GM21786 (cell line): ENCODE results near the gene ATP2C2.

Source experiments
- ATAC-seq: cut with Tn5 transposase; IDR thresholded peaks from one replicate; pipeline ENCODE4 v1.9.1; 2021; ENCODE audit not compliant: unreplicated experiment

ATP2C2 gene

GRCh38 chr16:84486551-84487235, 118.4 kb downstream of the ATP2C2 start:
- ATAC-seq, result no peak

DNA sequence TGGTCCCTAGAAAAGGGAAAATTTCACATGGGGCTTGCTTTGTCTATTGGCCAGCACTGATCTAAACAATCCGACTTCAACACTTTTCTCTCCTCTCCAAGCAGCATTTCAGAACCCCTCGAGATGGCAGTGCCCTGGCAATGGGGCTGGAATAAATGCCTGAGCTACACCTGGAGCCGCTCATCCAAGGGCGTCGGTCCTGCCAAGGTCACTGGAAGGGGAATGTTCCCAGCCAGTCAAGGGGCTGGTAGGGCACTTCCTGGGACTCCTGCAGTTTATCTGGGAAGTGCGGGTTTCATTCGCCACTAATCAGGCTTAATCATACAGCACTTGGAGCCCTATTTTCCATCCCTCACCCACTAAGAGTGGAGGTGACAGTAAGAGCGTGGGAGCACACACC, 119.0 kb downstream of the ATP2C2 start:
- no peak for ATAC-seq

DNA sequence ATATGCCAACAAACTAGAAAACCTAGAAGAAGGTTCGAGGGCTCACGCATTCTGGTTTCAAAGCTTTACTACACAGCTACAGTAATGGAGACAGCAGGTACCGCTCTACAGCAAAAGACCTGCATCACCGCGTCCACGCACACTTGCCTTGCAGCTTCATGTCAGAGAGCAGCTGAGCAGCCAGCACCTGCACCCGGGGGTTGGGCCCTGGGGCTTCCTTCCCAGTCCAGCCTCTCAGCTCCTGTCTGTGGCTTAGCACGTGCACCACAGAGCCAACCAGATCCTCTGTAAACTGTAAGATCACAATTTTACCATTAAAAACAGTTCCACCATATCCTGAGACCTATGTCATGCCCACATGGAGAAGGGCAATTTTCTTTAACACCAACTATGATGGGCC, 120.8 kb downstream of the ATP2C2 start:
- ATAC-seq, result no peak

- ATAC-seq, result no peak
These were observed 127.2 kb downstream of the ATP2C2 start for GRCh38 chr16:84495506-84495905.

DNA sequence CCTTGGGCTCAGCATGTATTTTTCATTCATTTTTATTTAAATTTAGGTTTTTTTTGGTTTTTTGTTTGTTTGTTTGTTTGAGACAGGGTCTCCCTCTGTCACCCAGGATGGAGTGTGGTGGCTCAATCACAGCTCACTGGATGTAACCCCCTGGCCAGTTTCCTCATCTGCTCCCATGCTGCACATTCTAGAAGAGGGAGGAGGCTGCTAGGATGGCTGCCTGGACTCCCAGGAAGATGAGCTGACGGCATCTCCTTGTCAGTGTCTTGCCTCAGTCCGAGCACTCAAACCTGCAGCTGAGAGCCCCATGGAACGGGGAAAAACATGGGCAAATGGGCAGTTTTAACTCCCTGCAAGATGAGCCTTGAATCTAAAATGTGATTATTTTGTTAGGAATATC, 128.7 kb downstream of the ATP2C2 start:
- no peak for ATAC-seq

- no peak for ATAC-seq
These were observed 129.3 kb downstream of the ATP2C2 start for GRCh38 chr16:84497418-84498222.

- ATAC-seq, result no peak
These were observed 129.9 kb downstream of the ATP2C2 start for GRCh38 chr16:84498223-84498610.

- ATAC-seq, result no peak
These were observed 130.7 kb downstream of the ATP2C2 start for GRCh38 chr16:84498859-84499620.

- ATAC-seq, result no peak
These were observed 131.3 kb downstream of the ATP2C2 start for GRCh38 chr16:84499638-84500037.

- ATAC-seq, result no peak
These were observed 132.2 kb downstream of the ATP2C2 start for GRCh38 chr16:84500531-84500930.

- ATAC-seq, result no peak
These were observed 132.9 kb downstream of the ATP2C2 start for GRCh38 chr16:84501077-84501735.

- ATAC-seq, result no peak
These were observed 133.7 kb downstream of the ATP2C2 start for GRCh38 chr16:84502075-84502474.

DNA sequence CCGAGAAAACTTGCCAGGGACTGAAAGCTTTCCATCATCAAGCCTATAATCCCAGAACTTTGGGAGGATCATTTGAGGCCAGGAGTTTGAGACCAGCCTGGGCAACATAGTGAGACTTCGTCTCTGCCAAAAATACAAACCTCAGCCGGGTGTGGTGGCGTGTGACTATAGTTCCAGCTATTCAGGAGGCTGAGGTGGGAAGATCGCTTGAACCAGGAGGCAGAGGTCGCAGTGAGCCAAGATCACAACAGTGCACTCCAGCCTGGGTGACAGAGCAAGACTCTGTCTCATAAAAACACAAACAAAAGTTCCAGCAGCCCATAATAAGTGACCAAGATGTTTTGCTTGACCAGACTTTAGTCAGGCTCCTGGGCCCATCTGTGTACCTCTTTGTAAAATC, 134.2 kb downstream of the ATP2C2 start:
- ATAC-seq, result no peak

GRCh38 chr16:84503751-84504395, 135.5 kb downstream of the ATP2C2 start:
- no peak for ATAC-seq

GRCh38 chr16:84504420-84505248, 136.3 kb downstream of the ATP2C2 start, which contains the start of gene MEAK7:
TSS of gene MEAK7 (minus strand) at chr16:84504659. CDS start at chr16:84498086, 6,573 bp downstream.
- peak; percentile 93 for ATAC-seq

DNA sequence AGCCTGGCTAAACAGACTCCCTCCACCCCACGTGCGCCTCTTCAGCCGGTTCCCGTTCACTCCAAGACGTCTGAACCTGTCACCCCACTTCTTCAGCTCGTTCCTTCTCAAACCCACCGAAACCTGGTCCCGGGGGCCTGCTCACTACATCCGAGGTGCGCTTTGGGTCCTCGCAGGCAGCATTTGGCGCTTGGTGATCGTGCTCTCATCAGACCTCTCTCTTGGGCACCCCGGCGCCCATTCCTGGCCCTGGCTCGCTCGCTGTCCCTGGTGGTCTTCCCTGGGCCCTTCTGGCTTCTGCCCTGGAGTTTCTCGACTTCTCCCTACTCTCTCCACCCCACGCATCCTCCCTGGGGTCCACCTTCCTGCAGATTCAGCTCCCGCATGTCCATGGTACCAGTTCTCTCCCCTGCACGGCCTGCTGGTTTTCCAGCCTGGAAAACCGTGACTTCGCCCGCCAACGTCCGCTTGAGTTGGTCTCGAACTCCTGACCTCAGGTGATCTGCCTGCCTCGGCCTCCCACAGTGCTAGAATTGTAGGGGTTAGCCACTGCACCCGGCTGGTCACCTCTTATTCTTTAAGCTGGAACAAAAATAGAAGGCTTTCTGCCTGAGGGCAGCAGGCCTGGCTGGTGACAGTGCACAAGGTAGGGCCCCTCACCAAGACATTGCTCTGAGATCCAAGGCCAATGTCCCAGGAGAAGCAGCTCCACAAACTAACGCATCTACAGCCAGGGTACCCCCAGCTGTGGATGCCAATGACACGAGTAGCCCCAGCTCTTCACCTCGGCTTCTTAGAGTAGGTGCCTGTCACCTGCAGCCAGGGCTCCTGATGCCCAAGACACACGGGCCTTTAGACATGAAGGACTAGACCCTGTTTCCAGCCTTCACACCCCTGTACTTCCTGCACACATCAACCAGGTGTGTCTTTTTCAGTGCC, 137.2 kb downstream of the ATP2C2 start:
- no peak for ATAC-seq

DNA sequence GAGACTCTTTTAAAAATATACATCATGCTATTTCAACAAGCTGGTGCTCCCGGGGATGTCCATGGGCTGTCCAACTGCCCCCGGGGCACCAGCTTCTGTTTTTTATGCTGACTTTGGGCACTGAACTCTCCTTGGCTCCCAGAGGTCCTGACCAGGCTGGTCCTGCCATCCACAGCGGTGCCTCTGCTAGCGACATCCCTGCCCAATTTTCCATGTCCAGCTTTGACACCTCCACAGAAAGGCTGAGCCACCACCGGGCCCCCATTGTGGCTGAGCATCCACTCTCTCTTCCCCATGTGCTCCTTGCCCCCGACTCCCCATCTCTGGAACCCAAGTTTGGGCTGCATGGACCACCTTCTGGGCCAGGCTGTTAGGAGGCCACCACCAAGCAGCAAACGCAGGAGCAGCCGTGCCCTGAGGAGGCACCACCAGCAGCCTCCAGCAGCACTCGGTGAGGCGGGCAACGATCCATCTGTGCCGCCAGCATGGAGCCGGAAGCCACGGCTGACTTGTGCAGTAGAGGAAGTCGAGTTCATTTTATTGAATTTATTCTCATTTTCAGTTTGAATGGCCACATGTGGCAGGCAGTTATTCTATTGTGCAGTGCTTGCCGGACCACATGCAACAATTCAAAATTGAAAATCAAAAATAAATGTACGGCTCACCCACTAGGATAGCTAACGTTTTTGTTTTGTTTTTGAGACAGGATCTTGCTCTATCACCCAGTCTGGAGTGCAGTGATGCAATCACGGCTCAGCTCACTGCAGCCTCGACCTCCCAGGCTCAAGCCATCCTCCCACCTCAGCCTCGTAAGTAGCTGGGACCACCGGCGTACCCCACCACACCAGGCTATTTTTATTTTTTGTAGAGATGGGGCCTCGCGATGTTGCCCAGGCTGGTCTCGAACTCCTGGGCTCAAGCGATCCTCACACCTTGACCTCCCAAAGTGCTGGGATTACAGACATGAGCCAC, 139.0 kb downstream of the ATP2C2 start:
- no peak for ATAC-seq
